GM13977 (cell line): ENCODE results near the gene SLFNL1.

ENCODE experiments used
- DNase-seq: peaks from one replicate; pipeline ENCODE4 v3.0.0; 2012; ENCODE audit warnings: low spot score
- in situ Hi-C: fragments of 300-500 bp; cut with MboI; formaldehyde crosslinking; loops from one replicate; pipeline ENCODE4 v1.12.0; 2022; ENCODE audit warnings: low sequenced_read_pairs, low pct_unique_long_range_greater_than_20kb, mixed read lengths, inconsistent platforms; ENCODE audit not compliant: unreplicated experiment
- TF ChIP-seq, protein P1 (sequence below): IDR thresholded peaks from 2 replicates; pipeline ENCODE4 v1.5.1; 2012; ENCODE audit warnings: mild to moderate bottlenecking, control low read depth; ENCODE audit not compliant: insufficient read depth; ENCODE audit errors: extremely low read depth, missing control alignments

SLFNL1 gene

GRCh38 chr1:41044187-41044586 lies 22.7 kb upstream of the SLFNL1 start:
- TF ChIP-seq, protein P1, sequence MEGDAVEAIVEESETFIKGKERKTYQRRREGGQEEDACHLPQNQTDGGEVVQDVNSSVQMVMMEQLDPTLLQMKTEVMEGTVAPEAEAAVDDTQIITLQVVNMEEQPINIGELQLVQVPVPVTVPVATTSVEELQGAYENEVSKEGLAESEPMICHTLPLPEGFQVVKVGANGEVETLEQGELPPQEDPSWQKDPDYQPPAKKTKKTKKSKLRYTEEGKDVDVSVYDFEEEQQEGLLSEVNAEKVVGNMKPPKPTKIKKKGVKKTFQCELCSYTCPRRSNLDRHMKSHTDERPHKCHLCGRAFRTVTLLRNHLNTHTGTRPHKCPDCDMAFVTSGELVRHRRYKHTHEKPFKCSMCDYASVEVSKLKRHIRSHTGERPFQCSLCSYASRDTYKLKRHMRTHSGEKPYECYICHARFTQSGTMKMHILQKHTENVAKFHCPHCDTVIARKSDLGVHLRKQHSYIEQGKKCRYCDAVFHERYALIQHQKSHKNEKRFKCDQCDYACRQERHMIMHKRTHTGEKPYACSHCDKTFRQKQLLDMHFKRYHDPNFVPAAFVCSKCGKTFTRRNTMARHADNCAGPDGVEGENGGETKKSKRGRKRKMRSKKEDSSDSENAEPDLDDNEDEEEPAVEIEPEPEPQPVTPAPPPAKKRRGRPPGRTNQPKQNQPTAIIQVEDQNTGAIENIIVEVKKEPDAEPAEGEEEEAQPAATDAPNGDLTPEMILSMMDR: no peak
- no peak for DNase-seq
- in situ Hi-C loops: no loop called here

GRCh38 chr1:41041614-41042270 lies 20.2 kb upstream of the SLFNL1 start:
- no peak for DNase-seq
- TF ChIP-seq, protein P1: no peak
- in situ Hi-C loops: no loop called here

DNA sequence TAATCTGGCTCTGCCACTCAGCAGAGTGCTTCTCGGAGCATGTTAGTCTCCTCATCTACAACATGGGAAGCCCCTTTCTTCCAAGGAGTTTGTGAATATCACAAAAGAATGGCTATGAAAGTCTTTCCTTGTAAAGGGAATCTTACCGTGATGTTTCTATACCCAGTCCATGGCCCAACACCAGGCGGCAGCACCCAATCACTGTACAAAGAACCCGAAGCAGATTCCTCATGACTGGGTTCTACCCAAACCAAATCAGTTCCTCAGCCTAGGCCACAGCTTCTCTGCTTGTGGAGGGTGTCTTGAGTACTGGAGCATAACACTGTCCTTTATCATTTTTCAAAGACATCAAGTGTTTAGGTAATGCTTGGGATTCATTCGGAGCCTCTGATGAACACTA lies 16.6 kb upstream of the SLFNL1 start:
- DNase-seq: no peak
- in situ Hi-C loops: no loop called here
- TF ChIP-seq, protein P1: no peak

GRCh38 chr1:41037116-41037903 lies 15.8 kb upstream of the SLFNL1 start:
- in situ Hi-C loops: no loop called here
- TF ChIP-seq, protein P1: no peak
- DNase-seq: no peak

- TF ChIP-seq, protein P1: no peak
- in situ Hi-C loops: no loop called here
Observed at GRCh38 chr1:41033272-41033671, 11.7 kb upstream of the SLFNL1 start.

DNA sequence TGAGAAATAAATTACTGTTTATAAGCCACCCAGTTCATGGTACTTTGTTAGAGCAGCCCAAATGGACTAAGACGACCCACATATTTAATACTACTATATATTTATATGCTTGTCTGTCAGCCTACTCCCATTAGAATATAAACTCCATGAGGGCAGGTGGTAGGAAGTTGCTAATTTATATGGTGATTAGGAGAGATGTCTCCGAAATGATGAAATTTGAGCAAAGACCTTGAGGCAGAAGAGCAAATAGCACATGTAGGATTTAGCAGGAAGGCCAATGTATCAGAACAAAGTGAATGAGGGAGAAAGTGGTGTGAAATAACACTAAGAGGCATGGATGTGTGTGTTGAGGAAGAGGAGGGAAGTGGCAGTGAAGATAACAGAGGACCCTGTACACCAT lies 10.6 kb upstream of the SLFNL1 start:
- no peak for DNase-seq
- in situ Hi-C loops: no loop called here
- TF ChIP-seq, protein P1: no peak

More at GRCh38 chr1:41033272-41033671, 11.7 kb upstream of the SLFNL1 start:
- no peak for DNase-seq
